Placental pericyte (primary cell): ENCODE measurements around the gene MAPK11. TPM values are rescaled to one million over a fixed set of nuclear protein-coding genes. Genes with fewer than 3 reads are reported as not detected.

ENCODE experiments used
- total RNA-seq: library from RNA; depleted of rRNA; stranded (reverse); fragments of >200 nt; gene quantifications from 2 replicates; pipeline ENCODE4 v1.2.3, GENCODE V29; 2012

Gene MAPK11
- total RNA-seq: 4.2 and 10.3 TPM in 2 replicates

GRCh38 chr22:50269970-50270665, at the start of gene MAPK11:
MAPK11 (minus strand) TSS chr22:50270380; CDS start chr22:50270292, 88 bp downstream.

GRCh38 chr22:50306753-50307749, 36.9 kb upstream of the MAPK11 start, which contains the start of gene PLXNB2:
PLXNB2 (minus strand) TSS chr22:50307646; CDS start chr22:50290584, 17,062 bp downstream.

GRCh38 chr22:50261615-50262459, 8.3 kb downstream of the MAPK11 start, which contains the start of gene MAPK12:
MAPK12 (minus strand) TSS chr22:50261683; CDS start chr22:50261509, 174 bp downstream.

GRCh38 chr22:50250555-50251476, 19.4 kb downstream of the MAPK11 start, which contains the start of gene HDAC10:
HDAC10 (minus strand) TSS chr22:50251265; CDS start chr22:50251032, 233 bp downstream.

GRCh38 chr22:50244420-50245213, 25.6 kb downstream of the MAPK11 start, which contains the start of gene TUBGCP6:
TUBGCP6 (minus strand) TSS chr22:50245023; CDS start chr22:50244459, 564 bp downstream.

Other genes starting within 250 kb of the MAPK11 start
- not detected in 2 replicates for gene TTLL8, start 212.1 kb downstream of the MAPK11 start, total RNA-seq
- gene MLC1, start 185.0 kb downstream of the MAPK11 start, total RNA-seq: under 0.01 and 0.44 TPM in 2 replicates
- gene MOV10L1, start 180.4 kb downstream of the MAPK11 start, total RNA-seq: 5.5 and 5.7 TPM in 2 replicates
- gene PANX2, start 99.6 kb downstream of the MAPK11 start, total RNA-seq: 0.86 and 3.7 TPM in 2 replicates
- gene TRABD, start 84.5 kb downstream of the MAPK11 start, total RNA-seq: 47.1 and 71.3 TPM in 2 replicates
- gene SELENOO, start 69.4 kb downstream of the MAPK11 start, total RNA-seq: 14.4 and 16.2 TPM in 2 replicates
- 25.4 and 38.9 TPM in 2 replicates for gene TUBGCP6, start 25.4 kb downstream of the MAPK11 start, total RNA-seq
- gene HDAC10, start 19.1 kb downstream of the MAPK11 start, total RNA-seq: 20.4 and 24.1 TPM in 2 replicates
- gene MAPK12, start 8.7 kb downstream of the MAPK11 start, total RNA-seq: 41.5 and 55.6 TPM in 2 replicates
- gene PLXNB2, start 37.3 kb upstream of the MAPK11 start, total RNA-seq: 174 and 339 TPM in 2 replicates
- 1.7 and 3.3 TPM in 2 replicates for gene DENND6B, start 56.6 kb upstream of the MAPK11 start, total RNA-seq
- gene PPP6R2, start 72.9 kb upstream of the MAPK11 start, total RNA-seq: 69.4 and 72.3 TPM in 2 replicates
- gene SBF1, start 204.7 kb upstream of the MAPK11 start, total RNA-seq: 110 TPM in 2 replicates
- gene ADM2, start 211.2 kb upstream of the MAPK11 start, total RNA-seq: 2.7 and 13.3 TPM in 2 replicates
- gene MIOX, start 216.5 kb upstream of the MAPK11 start, total RNA-seq: 0.14 TPM in 1 of 2 replicates, not detected in the other
- gene LMF2, start 237.3 kb upstream of the MAPK11 start, total RNA-seq: 60.6 and 130 TPM in 2 replicates
- gene NCAPH2, start 237.8 kb upstream of the MAPK11 start, total RNA-seq: 24.9 and 75.3 TPM in 2 replicates